Neuron (in vitro differentiated cells): Measurements from ENCODE around the gene PAX5.

Source experiments
- H2AFZ ChIP-seq: one replicate; pipeline ENCODE4 v1.6.1; 2013; ENCODE audit warnings: low read depth, mild to moderate bottlenecking, inconsistent platforms, low read length, moderate library complexity
- H3K27me3 ChIP-seq: one replicate; pipeline ENCODE4 v1.6.1; 2013; ENCODE audit warnings: low read length; ENCODE audit not compliant: insufficient read depth
- H3K36me3 ChIP-seq: one replicate; pipeline ENCODE4 v1.6.1; 2013; ENCODE audit warnings: low read length; ENCODE audit not compliant: insufficient read depth
- H3K4me1 ChIP-seq: one replicate; pipeline ENCODE4 v1.6.1; 2013; ENCODE audit warnings: low read length; ENCODE audit not compliant: insufficient read depth
- H3K4me3 ChIP-seq: 2 replicates; pipeline ENCODE4 v1.5.1; 2013; ENCODE audit warnings: mild to moderate bottlenecking, low read length, moderate library complexity
- H3K9me3 ChIP-seq: one replicate; pipeline ENCODE4 v1.6.1; 2013; ENCODE audit warnings: low read length

PAX5 gene

DNA sequence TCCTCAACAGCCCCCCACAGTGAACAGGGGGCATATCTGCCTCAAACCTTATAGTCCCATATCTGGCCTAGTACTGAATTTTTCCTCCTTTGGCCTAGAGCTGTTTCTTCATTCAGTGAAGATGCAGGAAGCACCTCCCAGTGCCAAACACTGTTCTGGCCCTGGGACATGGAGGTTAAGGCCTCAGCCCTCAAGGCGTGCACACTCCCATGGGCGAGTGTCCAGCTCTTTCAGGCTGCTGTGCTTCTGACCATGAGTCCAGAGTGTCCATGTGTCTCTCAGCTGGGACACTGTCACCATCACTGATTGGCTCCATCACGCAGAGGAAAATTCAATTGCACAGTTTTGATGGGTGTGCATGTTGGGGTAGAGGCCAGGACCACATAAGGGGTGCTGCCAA is 151.5 kb downstream of the PAX5 start:
- Histone ChIP-seq H3K4me1 (peaks cover 6% of the 10 kb centered on the region), H3K9me3 (no peaks in the 10 kb centered on the region), H3K4me3 (no peak overlapping the region), H2AFZ (no peak overlapping the region), H3K27me3 (no peaks in the 10 kb centered on the region), H3K36me3 (no peaks in the 10 kb centered on the region)

DNA sequence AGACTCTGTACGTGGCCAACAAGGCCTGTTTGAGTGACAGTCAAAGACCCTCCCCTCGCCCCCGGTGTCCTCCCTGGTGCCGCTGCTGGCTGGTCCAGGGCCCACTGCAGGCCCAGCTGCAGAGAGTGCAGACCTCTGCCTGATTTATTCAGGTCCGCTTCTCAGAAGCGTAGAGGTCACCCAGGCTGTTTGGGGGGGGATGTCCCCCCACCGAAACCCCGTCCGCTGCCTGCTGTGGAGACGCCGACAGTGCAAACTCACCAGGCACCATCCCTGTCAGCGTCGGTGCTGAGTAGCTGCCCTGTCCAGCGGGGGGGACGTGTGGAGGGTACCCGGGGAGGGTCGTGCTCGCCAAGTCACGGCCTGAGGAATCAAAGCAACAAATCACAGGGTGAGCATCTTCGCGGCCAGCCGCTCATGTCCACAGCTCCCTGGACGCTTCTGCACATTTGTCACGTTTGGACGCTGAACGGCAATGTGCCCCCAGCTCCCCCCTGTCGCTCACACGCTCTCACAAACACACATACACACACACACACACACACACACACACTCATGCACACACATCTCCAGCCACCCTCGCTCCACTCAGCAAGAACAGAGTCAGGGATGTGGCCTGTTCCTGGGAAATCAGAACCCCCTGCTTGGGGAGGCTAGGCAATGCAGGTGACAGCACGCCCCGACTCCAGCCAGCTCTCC is 152.2 kb downstream of the PAX5 start:
- H3K4me1 ChIP-seq = peaks cover 6% of the 10 kb centered on the region
- no peaks in the 10 kb centered on the region for H3K9me3 ChIP-seq
- no peak overlapping the region for H3K4me3 ChIP-seq
- H3K27me3 ChIP-seq = no peaks in the 10 kb centered on the region
- no peaks in the 10 kb centered on the region for H3K36me3 ChIP-seq
- no peak overlapping the region for H2AFZ ChIP-seq

DNA sequence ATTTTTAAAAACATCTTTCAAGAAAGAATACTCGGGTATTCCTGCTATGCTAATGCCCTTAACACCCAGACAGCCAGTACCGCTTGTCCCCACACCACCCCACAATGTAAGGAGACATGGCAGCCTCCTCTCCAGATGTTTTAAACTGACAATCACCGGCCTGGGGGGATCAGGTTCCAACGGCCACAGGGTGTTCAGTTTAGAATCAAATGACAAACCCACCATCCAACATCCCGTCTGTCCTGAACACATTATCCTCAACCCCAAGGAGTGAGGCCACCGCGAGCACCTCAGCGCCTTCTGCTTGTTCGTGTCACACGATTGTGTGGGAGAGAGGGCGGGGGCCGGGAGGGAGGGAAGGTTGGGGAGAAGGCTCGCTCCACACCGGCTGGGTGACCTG is 152.8 kb downstream of the PAX5 start:
- Histone ChIP-seq H3K27me3 (no peaks in the 10 kb centered on the region), H2AFZ (no peak overlapping the region), H3K4me3 (no peak overlapping the region), H3K36me3 (no peaks in the 10 kb centered on the region), H3K4me1 (peaks cover 5% of the 10 kb centered on the region), H3K9me3 (no peaks in the 10 kb centered on the region)

DNA sequence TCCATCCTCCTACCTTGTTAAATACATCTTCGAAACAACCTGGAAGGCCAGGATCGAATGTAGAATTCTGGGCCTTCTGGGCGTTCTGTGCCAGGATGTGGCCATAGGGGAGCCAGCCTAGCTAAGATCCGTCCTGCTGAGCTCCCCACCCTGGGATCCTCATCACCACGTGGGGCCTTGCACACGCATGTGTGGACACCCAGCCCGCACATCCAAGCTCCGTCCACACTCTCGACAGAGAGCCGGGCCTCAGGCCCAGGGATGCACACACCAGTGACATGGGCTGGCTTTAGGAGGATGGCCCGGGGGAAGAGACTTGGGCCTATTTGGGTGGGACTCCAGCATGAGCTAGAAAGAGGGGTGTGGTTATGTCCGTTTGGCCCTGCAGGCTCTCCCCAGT is 154.0 kb downstream of the PAX5 start:
- Histone ChIP-seq H3K36me3 (no peaks in the 10 kb centered on the region), H3K4me1 (peaks cover 3% of the 10 kb centered on the region)

DNA sequence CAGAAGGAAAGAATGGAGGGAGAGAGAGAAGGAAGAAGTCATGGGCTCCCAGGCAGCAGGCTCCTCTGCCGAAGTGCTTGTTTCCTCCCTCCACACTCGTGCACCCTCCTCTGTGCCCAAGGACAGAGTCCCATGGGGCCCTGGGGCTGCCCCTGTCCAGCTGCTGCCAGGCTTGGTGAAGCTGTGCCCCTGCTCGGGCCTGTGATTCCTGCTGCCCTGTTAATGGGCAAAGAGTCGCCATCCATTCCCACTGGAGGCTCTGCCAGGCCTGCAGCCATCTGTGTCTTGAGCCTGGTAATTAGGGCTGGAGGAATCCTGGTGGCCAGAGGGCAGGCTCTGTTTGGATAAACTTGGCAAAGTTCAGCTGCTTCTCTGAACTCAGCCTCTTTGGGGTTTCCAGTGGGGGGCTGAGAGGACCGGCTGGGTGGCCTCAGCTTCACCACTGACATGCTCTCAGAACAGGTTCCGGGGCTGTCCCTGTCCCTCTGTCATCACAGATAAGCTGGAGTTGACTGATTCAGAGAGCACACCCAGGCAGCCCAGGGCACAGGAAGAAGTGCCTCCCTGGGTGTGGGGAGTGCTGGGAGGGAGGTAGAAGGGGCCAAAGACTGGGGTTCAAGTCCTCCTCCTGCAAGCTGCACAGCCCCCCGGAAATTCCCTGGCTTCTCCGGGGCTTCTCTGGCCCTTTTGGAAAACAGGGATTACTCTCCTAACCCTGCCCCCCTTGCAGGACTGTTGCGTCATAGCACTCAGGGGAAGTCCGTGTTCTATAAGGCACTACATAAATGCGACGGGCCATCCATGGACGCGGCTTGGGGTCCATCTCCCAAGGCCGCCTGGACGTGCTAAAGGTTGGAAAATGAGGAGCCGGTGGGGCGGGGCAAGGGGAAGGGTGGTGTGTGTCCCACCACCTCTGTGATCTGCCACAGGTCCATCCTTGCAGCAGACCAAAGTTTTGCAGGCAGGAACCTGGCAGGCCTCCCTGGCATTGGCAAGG is 154.8 kb downstream of the PAX5 start:
- no peaks in the 10 kb centered on the region for H3K27me3 ChIP-seq
- H3K36me3 ChIP-seq = no peaks in the 10 kb centered on the region
- H3K9me3 ChIP-seq = no peaks in the 10 kb centered on the region
- no peak overlapping the region for H3K4me3 ChIP-seq
- peaks cover 3% of the 10 kb centered on the region for H3K4me1 ChIP-seq
- no peak overlapping the region for H2AFZ ChIP-seq

More for the DNA sequence above, 154.0 kb downstream of the PAX5 start:
- Histone ChIP-seq H2AFZ (no peak overlapping the region), H3K27me3 (no peaks in the 10 kb centered on the region), H3K9me3 (no peaks in the 10 kb centered on the region), H3K4me3 (no peak overlapping the region)

DNA sequence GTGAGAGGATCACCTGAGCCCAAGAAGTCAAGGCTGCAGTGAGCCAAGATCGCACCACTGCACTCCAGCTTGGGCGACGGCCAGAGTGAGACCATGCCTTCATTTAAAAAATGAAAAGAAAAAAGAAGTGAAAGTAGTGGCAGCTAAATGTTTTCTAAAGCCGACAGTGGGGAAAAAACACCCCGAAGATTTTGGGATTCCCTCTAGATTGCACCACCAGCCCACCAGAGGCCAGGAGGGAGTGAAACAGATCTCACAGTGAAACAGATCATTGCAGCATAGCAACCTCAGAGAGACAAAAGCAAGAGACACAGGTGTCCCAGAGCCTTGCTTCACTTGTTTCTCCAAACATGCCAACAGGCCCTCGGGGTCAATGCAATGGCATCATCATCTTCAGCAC is 156.8 kb downstream of the PAX5 start:
- Histone ChIP-seq H2AFZ (no peak overlapping the region), H3K27me3 (no peaks in the 10 kb centered on the region), H3K4me3 (no peak overlapping the region), H3K9me3 (no peaks in the 10 kb centered on the region), H3K4me1 (peaks cover 3% of the 10 kb centered on the region), H3K36me3 (no peaks in the 10 kb centered on the region)

DNA sequence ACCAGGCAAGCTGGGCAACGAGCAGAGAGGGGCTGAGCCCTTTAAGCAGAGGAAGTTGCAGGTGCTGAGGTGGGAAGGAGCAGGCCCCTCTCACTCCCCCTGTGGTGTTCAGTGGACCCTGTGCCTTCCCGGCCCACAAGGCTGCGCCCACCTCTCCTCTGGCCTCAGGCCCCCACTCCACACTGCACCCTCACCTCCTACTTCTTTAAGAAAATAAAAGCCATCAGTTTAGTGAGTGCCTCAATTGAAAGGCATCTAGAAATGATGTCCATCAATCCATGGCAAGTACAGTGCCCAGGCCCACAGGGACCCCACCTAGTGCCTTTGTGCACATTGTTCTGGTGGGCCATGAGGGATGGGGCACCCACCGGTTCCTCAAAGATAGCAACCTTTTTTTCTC is 158.0 kb downstream of the PAX5 start:
- Histone ChIP-seq H3K9me3 (no peaks in the 10 kb centered on the region), H3K36me3 (no peaks in the 10 kb centered on the region), H3K27me3 (no peaks in the 10 kb centered on the region), H3K4me1 (no peaks in the 10 kb centered on the region), H2AFZ (no peak overlapping the region), H3K4me3 (no peak overlapping the region)

DNA sequence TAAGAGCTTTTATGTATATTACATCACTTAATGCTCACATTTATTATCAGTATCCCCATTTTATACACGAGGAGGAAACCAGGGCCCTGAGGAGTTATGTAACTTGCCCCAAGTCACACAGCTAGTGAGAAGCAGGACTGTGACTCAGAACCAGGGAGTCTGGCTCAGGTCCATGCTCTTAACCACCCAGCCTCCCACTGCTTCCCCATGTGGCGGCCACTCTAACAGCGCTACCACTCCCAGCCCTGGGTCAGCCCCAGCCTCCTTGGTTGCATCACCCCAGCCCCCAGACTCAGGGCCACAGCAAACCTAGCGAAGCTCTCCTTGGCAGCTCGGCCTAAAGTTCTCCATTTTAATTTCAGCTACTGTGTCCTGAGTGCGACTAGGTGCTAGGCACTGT is 159.1 kb downstream of the PAX5 start:
- no peak overlapping the region for H3K4me3 ChIP-seq
- no peaks in the 10 kb centered on the region for H3K27me3 ChIP-seq
- no peaks in the 10 kb centered on the region for H3K9me3 ChIP-seq

DNA sequence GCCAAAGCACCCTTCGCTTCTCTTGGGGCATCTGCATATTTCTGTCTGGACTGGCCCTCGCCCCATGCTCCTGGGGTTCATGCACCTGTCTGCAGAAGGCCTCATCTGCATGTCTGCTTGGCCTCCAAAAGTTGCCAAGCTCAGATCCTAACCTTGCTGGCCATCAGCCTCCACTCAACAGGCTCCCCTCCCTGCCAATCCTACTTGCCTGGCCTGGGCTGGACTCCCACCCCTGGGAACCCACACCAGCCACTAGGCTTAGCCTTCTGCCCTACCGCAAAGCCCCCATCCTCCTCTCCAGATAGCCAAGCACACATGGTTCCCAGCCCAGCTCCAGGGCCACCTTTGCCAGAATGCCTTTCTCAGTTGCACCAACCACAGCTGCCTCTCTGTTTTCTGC is 159.8 kb downstream of the PAX5 start:
- no peak overlapping the region for H2AFZ ChIP-seq
- H3K4me3 ChIP-seq = no peak overlapping the region
- H3K36me3 ChIP-seq = no peaks in the 10 kb centered on the region
- no peaks in the 10 kb centered on the region for H3K4me1 ChIP-seq
- H3K27me3 ChIP-seq = no peaks in the 10 kb centered on the region
- H3K9me3 ChIP-seq = no peaks in the 10 kb centered on the region

More for the DNA sequence above, 159.1 kb downstream of the PAX5 start:
- Histone ChIP-seq H2AFZ (no peak overlapping the region), H3K36me3 (no peaks in the 10 kb centered on the region), H3K4me1 (no peaks in the 10 kb centered on the region)

DNA sequence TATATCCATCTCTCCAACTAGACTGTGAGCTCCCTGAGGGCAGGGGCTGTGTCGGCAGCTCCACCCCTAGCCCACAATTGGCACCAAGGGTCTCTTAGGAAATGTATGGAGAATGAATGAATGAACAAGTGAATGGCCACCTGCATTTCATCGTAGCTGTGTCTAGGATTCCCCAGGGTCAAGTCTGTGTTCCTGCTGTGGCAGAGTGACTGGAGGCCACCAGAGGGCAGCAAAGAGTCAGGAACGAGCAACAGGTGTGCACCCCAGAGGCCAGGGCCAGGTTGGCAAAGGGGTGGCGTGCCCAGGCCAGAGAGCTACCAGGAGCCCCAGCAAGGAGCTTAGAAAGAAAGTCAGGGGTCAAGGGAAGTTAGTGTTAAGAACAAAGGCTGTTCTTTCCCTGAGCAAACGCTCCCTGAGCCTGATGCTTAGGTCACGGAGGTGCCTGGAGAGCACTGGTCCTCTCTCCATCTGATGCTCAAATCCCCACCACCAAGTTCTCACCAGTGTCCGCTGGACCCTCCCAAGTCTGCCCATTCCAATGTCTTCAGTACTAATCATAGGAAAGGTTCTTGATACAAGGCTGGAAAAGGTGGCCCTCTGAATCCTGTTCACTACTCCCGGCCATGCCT is 160.7 kb downstream of the PAX5 start:
- Histone ChIP-seq H3K36me3 (no peaks in the 10 kb centered on the region), H3K9me3 (no peaks in the 10 kb centered on the region), H3K4me1 (peaks cover 4% of the 10 kb centered on the region), H2AFZ (no peak overlapping the region), H3K27me3 (no peaks in the 10 kb centered on the region), H3K4me3 (no peak overlapping the region)

DNA sequence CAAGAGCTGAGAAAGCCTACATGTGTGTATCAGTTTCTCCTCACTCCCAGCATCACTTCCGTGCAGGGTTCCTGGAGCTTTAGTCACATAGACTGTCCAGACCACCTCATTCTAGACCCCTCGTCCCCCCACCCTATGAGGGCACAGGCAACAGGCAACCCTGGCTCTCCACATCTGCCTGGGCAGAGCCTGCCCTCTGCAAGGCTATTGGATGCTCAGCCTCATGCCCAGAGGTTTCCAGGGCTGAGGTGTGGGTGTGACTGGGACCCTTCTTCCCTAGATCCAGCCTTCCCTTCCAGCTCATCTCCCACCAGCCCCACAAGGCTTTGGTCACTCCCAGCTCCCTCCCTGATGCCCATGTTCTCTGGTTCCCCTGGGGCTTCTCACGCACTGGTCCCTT is 161.4 kb downstream of the PAX5 start:
- H3K4me3 ChIP-seq = no peak overlapping the region
- peaks cover 11% of the 10 kb centered on the region for H3K4me1 ChIP-seq
- H3K9me3 ChIP-seq = no peaks in the 10 kb centered on the region
- H3K27me3 ChIP-seq = no peaks in the 10 kb centered on the region
- no peak overlapping the region for H2AFZ ChIP-seq
- no peaks in the 10 kb centered on the region for H3K36me3 ChIP-seq

DNA sequence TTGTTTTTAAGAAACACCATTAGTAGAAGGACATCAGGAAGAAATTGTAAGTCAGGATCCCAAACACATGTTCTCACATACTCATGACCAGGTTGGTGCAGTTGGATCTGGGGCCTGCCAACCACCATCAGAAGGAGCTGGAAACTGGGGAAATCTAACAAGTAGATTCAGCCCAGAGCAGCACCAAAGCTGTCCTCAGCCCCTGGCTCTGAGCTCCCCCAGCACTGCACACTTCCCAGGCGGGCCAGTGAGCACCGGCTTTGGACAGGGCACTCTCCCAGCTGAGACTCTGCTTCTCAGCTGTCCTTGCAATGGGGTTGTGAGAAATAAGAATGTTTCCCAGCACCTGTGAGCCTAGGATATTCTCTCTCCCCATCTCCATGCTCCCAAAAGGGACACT is 162.5 kb downstream of the PAX5 start:
- Histone ChIP-seq H2AFZ (no peak overlapping the region), H3K27me3 (no peaks in the 10 kb centered on the region), H3K4me3 (no peak overlapping the region), H3K4me1 (peaks cover 12% of the 10 kb centered on the region), H3K36me3 (no peaks in the 10 kb centered on the region), H3K9me3 (no peaks in the 10 kb centered on the region)

DNA sequence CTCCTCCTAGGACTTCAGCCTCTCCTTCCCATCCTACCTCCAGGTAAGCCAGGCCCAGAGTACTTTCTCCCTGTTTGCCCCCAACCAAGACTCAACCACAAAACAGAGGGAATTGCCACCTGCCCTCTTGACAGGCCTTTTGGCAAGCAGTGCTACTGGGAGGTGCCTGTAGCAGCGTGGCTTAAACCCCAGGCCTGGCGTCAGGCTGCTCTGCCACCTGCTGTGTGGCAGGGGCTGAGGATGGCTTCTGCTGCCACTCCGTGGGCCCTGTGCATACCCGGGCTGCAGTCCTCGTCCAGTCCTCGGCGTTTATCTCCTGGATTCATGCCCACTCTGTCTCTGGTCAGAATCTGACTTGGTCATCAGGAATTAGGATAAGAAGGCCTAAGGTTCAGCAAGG is 163.1 kb downstream of the PAX5 start:
- no peaks in the 10 kb centered on the region for H3K36me3 ChIP-seq
- no peak overlapping the region for H3K4me3 ChIP-seq
- H3K4me1 ChIP-seq = peaks cover 12% of the 10 kb centered on the region
- H3K27me3 ChIP-seq = no peaks in the 10 kb centered on the region
- H3K9me3 ChIP-seq = no peaks in the 10 kb centered on the region
- H2AFZ ChIP-seq = no peak overlapping the region
